Fibroblast of pulmonary artery (primary cell): ENCODE data around the gene MYH9.

ENCODE experiments used
- DNase-seq: peaks from one replicate; pipeline ENCODE4 v3.0.0-alpha.2; 2010; ENCODE audit warnings: low read depth
- H3K4me3 ChIP-seq: replicated peaks from 2 replicates; pipeline ENCODE4 v1.5.1; 2011; ENCODE audit warnings: low read depth, mild to moderate bottlenecking, control low read depth, low read length, moderate library complexity
- CTCF ChIP-seq: IDR thresholded peaks from 2 replicates; pipeline ENCODE4 v1.5.1; 2011; ENCODE audit warnings: mild to moderate bottlenecking, control low read depth, low read length, inconsistent platforms; ENCODE audit errors: missing control alignments

Gene MYH9

GRCh38 chr22:36320553-36320952, 67.2 kb downstream of the MYH9 start:
- no peak for TF ChIP-seq CTCF
- DNase-seq: no peak
- H3K4me3 ChIP-seq: no peak overlapping the region

GRCh38 chr22:36319595-36320497, 67.9 kb downstream of the MYH9 start:
- DNase-seq: no peak
- H3K4me3 ChIP-seq: no peak overlapping the region
- TF ChIP-seq CTCF: no peak

GRCh38 chr22:36318442-36318841, 69.3 kb downstream of the MYH9 start:
- no peak overlapping the region for H3K4me3 ChIP-seq
- TF ChIP-seq CTCF: no peak
- no peak for DNase-seq

GRCh38 chr22:36317658-36318271, 70.0 kb downstream of the MYH9 start:
- no peak for DNase-seq
- no peak for TF ChIP-seq CTCF
- no peak overlapping the region for H3K4me3 ChIP-seq

GRCh38 chr22:36316419-36316818, 71.3 kb downstream of the MYH9 start:
- no peak for DNase-seq
- TF ChIP-seq CTCF: no peak
- no peak overlapping the region for H3K4me3 ChIP-seq

- TF ChIP-seq CTCF: no peak
- DNase-seq: no peak
- H3K4me3 ChIP-seq: no peak overlapping the region
These were observed 72.4 kb downstream of the MYH9 start for GRCh38 chr22:36315325-36315724.
